Stimulated activated CD8-positive, alpha-beta memory T cell treated with anti-CD3 and anti-CD28 coated beads, Interleukin-12 subunit alpha, Interleukin-12 subunit beta, amount 100 ng/mL, for 24 hours (primary cell): ENCODE results near the gene SNX19.

Source experiments
- DNase-seq: peaks from one replicate; pipeline ENCODE4 v3.0.0-alpha.2; 2020; ENCODE audit errors: extremely low read depth

SNX19 gene

DNA sequence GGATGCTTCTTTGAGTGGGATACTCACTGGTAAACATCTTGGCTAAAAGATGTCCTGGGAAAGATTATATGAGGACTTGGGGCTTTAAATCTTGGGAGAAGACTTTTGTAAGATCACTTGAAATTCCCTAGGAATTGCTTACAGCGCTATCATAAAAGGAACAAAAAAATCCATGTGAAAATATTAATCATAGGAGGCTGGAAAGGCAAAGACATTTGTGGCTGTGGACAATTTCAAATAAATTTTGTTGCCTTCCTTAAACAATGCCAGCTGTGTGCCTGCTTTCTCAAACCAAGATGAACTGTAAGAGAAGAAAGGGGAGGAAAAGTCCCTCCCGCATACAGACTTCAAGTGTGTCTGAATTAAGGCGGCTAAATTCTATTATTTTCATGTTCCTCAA is 75.6 kb downstream of the SNX19 start:
- no peak for DNase-seq

DNA sequence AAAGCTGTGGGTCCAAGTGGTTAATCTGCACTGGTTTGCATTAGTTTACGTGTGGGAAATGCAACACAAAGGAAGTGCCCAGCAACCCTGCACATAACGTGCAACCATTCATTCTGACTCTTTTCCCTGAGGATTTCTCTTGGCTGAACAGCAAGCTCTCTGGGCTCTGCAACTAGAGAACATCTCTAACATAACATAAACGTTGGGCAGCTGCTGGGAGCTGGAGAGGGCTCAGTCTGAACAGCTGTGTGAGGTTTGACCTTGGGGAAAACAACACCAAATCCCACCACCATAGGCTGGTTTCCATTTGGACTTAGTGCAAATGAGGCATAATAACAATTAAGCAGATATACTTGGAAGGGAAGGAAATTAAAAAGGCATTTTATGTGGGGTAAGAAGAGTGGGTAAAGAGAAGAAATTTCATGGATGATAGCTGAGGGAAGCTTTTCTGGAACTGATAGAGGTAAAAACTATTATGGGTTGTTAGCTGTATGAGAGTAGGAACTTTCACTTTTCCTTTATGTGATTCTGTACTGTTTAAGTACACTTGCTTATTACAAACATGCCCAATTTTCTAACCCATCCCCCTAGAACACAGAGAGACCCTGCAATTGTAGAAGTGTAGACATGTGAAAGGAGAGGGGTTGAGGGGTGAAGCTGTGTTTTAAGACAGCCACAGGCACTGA is 76.2 kb downstream of the SNX19 start:
- DNase-seq = no peak

DNA sequence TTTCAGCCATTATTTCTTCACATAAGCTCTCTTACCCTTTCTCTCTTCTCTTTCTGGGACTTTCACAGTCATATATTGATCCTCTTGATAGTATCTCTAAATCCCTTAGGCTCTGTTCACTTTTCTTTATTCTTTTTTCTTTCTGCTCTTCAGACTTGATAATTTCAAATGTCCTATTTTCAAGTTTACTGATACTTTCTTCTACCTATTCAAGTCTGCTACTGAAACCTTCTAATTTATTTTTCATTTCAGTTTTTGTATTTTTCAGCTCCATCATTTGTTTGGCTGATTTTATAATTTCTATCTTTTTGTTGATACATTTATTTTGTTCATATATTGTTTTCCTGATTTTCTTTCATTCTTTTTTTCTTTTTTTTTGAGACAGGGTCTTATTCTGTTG is 79.1 kb downstream of the SNX19 start:
- no peak for DNase-seq

DNA sequence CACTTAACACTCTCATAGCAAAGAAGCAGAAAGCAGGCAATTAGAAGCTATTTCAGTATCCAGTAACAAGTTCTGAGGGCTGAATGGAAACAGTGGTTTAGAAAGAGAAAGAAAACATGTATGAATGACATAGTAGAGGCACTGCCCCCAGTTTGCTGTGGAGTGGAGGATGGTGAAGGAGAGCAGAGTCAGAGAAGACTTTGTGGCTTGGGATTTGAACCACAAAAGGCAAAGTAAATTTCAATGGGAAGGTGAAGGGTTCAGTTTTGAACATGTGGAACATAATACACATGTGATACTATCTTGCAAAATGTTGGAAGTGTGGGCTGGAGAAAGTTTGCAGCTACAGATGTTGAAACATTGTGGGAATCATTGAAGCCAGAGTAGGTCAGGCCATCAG is 81.4 kb downstream of the SNX19 start:
- no peak for DNase-seq

DNA sequence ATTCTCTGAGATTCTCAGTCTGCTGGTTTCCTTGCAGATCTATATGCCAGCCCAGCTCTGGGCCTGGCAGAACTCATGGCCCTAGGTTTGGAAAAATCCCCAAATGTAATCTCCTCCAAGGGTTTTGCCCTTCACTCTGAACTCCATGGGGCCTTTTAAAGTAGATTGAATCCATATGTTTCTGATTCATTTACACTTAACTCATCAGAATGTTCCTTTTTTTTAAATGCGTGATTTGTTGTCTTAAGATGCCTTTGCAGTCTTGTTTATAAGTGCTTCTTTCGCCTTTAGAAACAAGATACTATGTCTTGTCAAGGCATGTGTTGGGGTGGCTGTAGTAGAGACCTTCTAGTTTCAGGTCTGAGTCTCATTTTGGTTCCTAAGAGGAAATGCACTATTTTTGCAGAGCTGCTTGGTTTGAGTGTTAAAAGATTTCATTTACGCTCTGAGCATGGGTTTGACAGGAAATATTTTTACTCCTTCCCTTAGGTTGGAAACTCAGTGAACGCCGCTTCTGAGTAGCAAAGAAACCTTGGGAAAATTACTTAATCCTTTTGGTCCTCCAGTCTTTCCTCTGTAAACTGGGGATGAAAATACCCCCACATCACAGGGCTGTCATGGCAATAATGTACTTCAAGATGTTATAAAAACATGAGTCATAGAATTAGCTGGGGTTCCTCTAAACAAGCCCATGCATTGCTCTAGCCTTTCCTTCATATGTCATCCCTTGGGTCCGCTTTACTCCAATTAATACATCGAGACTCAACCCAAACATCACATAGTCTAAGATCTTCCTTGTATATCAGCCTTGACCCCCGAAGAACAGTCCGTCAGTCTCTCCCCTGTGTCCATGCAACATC is 83.5 kb downstream of the SNX19 start:
- DNase-seq = no peak

DNA sequence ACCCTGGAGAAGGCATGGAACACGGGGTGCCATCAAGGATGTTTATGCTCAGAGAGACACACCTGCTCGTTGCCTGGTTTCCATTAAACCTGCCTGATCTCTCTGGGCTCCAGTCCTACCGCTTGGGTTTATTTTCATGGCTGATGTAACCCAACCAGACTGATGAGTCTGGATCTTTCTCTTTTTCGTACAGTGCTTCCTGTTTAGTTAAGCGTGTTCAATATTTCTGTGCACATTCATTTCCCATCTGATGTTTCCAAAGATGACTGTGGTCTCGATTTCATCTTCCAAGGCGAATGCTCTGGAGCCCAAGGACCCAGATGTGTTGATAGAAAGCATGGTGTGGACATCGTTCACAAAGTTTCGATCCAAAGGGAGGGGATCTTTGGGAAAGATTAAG is 84.3 kb downstream of the SNX19 start:
- DNase-seq = no peak

DNA sequence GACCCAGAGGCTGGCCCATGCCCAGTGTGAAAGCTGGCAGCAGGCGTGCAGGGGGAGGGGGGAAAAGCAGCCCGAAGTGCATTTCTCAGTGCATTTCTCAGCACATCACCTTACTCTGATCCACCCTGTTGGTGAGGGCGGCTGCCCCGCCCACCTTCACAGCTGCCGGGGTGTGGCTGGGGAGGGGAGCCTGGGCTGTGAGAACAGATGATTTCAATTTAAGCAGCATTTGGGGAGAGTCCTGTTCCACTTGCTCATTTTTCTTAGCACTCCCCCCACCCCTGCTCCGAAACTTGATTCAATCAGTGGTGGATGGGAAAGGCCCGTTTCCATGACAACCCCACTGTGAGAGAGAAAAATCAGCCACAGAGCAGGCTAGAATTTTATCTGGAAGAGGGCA is 84.8 kb downstream of the SNX19 start:
- DNase-seq = no peak

DNA sequence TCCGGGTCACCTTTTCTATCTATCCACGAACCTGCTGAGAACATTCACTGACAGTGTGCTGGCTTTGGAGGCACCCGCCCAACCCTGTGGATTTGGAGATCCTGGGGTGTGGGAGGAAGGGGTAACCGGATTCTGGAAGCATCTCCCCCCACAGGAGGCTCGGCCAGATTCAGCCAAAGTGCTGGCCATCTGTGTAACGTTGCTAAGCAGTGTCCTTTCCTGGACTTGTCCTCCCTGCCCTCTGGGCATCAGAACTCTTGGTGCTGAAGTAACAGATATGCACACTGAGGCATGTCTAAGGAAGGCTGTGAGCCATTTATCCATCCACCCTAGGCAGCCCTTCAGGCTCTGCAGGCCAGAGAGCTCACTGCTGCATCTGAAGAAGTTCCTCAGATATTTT is 85.7 kb downstream of the SNX19 start:
- DNase-seq = no peak

DNA sequence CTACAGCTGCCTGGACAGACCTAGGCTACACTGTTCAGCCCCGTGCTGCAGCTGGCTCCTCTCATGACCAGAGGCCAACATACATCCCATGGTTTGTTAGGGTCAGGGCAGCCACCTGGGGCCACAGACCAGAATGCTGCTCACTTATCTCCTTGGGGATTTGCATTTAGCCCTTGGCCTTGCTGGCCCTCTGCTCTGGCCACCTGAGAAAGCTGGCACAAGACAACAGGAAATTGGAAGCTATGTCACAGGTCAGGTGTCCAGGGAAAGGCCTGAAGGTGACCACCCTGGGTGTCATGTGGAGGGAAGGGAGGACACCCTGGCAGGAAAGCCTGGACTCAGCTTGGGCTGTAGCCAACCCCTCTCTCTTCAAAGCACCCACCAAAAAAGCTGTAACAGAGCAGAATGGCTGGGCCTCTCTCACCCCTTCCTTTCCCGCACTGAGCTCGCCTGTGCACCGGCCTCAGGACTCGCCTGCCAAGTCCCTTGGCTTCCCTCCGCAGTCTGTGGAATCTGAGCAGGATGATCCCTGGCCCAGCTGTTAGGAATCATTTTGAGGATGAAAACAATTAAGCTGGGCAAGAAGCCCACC is 86.3 kb downstream of the SNX19 start:
- no peak for DNase-seq

DNA sequence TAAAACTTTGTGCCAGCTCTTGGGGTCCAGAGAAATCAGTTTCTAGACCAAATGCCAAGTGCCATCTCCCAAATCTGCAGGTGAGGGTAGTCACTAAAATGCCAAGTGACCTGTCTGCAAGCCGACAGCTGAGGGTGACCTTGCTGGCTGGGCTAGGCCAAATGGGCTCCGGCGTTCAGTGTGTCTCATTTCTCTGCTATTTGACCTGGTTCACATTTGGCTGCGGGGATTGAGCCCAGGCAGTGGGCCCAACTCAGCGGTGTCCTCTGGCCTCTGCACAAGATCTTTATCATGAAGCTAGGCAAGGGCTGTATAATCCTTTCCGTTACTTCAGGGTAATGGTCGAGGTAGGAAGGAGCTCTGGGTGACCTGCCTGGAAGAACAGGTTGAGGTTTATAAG is 87.5 kb downstream of the SNX19 start:
- DNase-seq = no peak

DNA sequence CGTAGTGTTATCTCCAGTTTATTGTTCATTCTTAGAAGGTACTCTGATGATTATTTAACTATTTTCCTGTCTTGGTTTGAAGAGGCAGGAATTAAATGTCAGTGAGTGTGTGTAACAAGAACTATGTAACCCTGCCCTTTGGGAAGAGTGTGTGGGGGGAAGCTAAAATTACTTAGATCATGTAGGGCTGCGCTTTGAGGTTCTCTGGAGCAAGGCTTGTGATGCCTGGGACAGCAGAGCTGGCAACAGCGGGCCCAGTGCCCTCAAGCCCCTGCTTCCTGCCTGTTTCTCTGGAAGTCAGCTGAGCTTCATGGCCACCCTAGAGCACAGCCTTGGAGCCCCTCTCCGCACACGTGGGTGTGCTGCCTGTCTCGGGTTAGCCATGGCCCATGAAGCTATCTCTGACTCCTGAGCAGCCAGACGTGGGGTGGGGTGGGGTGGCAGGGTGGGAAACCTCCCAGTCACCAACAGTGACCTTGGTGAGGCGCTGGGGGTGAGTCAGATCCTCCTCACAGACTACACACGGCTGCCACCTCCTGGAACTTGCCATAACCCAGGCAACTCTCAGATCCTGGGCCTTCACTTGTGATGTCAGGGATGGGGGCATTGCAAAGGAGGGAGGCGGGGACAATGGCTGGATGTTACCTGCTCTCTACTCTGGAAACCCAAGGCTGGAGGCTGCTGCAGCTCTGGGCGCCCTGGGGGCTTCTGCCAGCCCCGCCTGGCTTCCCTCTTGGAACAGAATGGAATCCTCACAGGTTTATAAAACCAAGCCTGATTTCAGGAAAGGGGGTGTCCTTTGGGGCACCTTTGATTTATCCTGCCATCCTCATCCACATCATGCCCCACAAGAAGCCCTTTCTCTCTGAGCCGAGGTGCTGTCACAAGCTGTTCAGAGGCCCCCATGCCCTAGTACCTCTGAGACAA is 88.6 kb downstream of the SNX19 start:
- DNase-seq = no peak

DNA sequence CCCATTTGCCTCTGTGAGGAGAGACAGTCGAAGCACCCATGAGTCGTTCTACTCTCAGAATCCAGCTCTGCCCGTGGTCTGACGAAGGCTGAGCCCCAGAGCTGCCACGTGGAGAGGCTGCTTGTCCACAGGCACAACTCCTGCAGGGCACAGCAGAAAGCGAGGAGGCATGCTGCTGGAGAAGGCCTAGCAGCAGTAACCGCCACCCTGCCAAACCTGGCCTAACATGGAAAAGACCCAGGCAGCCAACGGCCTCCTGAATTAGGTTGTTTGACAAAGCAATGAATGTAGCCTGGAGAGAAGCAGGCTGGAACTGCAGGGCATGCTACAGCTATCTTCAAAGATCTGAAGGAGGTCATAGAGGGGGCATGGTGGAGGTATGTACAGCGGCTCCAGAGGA is 89.7 kb downstream of the SNX19 start:
- DNase-seq = no peak

DNA sequence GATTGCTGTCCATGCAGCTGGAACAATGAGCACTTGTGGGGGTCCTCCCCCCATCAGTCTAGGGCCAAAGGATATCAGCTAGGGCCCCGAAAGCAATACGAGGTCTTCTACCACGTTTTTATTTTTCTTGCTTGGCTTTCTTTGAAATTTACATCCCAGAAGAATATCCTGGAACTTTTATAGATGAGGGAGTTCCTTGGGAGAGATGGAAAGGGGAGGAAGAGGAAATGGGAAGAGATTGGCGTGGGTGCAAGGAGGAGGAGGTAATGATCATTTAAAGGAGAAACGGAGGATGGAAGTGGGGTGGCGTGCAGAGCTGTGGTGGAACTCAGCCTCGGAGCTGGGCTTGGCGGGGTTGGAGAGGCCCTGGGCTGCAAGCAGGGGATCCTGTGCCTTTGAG is 90.3 kb downstream of the SNX19 start:
- no peak for DNase-seq

DNA sequence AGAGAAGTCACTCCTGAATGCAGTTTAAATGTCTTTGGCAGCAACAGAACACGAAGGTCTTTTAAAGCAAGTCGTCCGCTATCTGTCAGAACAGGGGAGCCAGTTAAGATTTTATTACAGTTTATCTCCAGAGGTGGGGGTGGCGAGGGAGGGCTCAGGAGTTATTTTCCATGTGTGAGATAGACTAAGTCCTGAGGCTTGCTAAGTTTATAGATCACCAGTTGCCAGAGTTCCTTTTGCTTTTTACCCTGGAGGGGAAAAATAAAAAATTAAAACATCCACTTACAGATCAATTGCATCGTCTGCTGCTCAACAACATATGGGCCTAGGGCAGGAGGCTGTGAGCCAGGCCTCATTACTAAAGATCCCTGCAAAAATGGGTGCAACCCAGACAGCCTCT is 90.7 kb downstream of the SNX19 start:
- no peak for DNase-seq
